ENCODE data around the gene CMTM1. TPM values are rescaled to one million over a fixed set of nuclear protein-coding genes. Genes with fewer than 3 reads are reported as not detected.

CMTM1 gene
- total RNA-seq, 1 experiment from 2014 or later, result 9.4 TPM

GRCh38 chr16:66600477-66600876, 34.2 kb downstream of the CMTM1 start:
- Histone ChIP-seq H3K27me3 (ENCODE audit: insufficient read depth, low read depth) (no peaks in the 10 kb centered on the region), H4K20me1 (ENCODE audit: insufficient read depth) (no peaks in the 10 kb centered on the region), H3K9me2 (ENCODE audit: insufficient read depth) (no peaks in the 10 kb centered on the region), H3K79me2 (ENCODE audit: low read depth) (no peaks in the 10 kb centered on the region), H3K4me3 (no peak overlapping the region), H3K4me2 (no peak overlapping the region), H2AFZ (no peak overlapping the region), H3K27ac (no peak overlapping the region), H3K9me3 (ENCODE audit: insufficient read depth, low read depth) (no peaks in the 10 kb centered on the region), H3K36me3 (ENCODE audit: low read depth) (no peaks in the 10 kb centered on the region), H3K4me1 (replicated peaks; ENCODE audit: insufficient read depth) (peaks cover 5% of the 10 kb centered on the region; the same call in 1 of the 2 replicates), H3F3A (ENCODE audit: insufficient read depth, low read depth) (0 out of 2 replicates have a peak, but pooled peaks cover 4% of the 10 kb centered on the region)
- ChIA-PET POLR2A (ENCODE audit: unreplicated experiment) (no interaction called here), CTCF (no interaction called here)
- intact Hi-C loops (cut with micrococcal nuclease; ENCODE audit: unreplicated experiment), result loop anchor here (5.0 kb wide), 1 partner anchor 48 kb away; the partner anchor contains the start of genes CKLF and TK2
- no peak for DNase-seq
- no TSS peak for BruUV-seq (replicated peaks)
- TF ChIP-seq CTCF (conservative IDR thresholded peaks at IDR 0.05), result no peak
- no peak for TF ChIP-seq EZH2 (IDR thresholded peaks at IDR 0.05; ENCODE audit: low read depth)

GRCh38 chr16:66601471-66601870, 35.2 kb downstream of the CMTM1 start:
- H3K79me2 ChIP-seq (ENCODE audit: low read depth), result no peaks in the 10 kb centered on the region

More at GRCh38 chr16:66601471-66601870, 35.2 kb downstream of the CMTM1 start:
- H3K36me3 ChIP-seq (ENCODE audit: low read depth), result no peaks in the 10 kb centered on the region
- BruUV-seq (replicated peaks), result no TSS peak
- peaks cover 8% of the 10 kb centered on the region; the same call in 1 of the 2 replicates for H3K4me1 ChIP-seq (replicated peaks; ENCODE audit: insufficient read depth)
- H3F3A ChIP-seq (ENCODE audit: insufficient read depth, low read depth), result 0 out of 2 replicates have a peak, but pooled peaks cover 9% of the 10 kb centered on the region
- no peak overlapping the region for H3K27ac ChIP-seq
- no peaks in the 10 kb centered on the region for H4K20me1 ChIP-seq (ENCODE audit: insufficient read depth)
- intact Hi-C loops (cut with micrococcal nuclease; ENCODE audit: unreplicated experiment), result loop anchor here (5.0 kb wide), 1 partner anchor 49 kb away; the partner anchor contains the start of genes CKLF and TK2
- no peak overlapping the region for H2AFZ ChIP-seq
- no peaks in the 10 kb centered on the region for H3K27me3 ChIP-seq (ENCODE audit: insufficient read depth, low read depth)
- no peak overlapping the region for H3K4me2 ChIP-seq
- no peak for TF ChIP-seq CTCF (conservative IDR thresholded peaks at IDR 0.05)
- no peak for TF ChIP-seq EZH2 (IDR thresholded peaks at IDR 0.05; ENCODE audit: low read depth)
- ChIA-PET CTCF (no interaction called here), POLR2A (ENCODE audit: unreplicated experiment) (no interaction called here)
- H3K9me3 ChIP-seq (ENCODE audit: insufficient read depth, low read depth), result no peaks in the 10 kb centered on the region
- no peak for DNase-seq
- no peak overlapping the region for H3K4me3 ChIP-seq
- H3K9me2 ChIP-seq (ENCODE audit: insufficient read depth), result no peaks in the 10 kb centered on the region
